Pulmonary artery endothelial cell (primary cell): ENCODE data around the gene KRT5. TPM values are rescaled to one million over a fixed set of nuclear protein-coding genes. Genes with fewer than 3 reads are reported as not detected.

Experiments used
- DNase-seq: peaks from one replicate; pipeline ENCODE4 v3.0.0-alpha.2; 2011; ENCODE audit warnings: low read depth, low spot score
- total RNA-seq: library from RNA; depleted of rRNA; stranded (reverse); fragments of >200 nt; gene quantifications from 2 replicates; pipeline ENCODE4 v1.2.3, GENCODE V29; 2014

The KRT5 gene
- total RNA-seq, 1 donor from 2014 or later = 0.66 TPM

DNA sequence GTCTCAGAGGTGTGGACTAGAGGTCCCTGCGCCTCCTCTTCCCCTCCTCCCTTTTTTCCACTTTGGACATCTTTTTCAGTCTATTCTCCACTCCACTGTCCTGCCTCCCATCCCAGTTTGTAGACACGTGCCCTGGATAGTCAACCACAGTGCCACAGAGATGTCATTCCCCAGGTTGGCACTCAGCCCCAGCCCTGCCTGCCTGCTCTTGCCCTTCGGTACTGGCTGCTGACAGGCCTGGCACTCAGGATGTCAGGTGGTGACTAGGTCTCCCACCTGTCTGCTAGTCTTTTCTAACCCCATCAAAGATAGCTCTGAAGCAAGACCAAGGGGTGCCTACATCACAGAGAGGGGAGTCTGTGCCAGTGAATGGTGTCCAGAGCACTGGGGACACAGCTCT, 16.9 kb upstream of the KRT5 start:
- DNase-seq = no peak

DNA sequence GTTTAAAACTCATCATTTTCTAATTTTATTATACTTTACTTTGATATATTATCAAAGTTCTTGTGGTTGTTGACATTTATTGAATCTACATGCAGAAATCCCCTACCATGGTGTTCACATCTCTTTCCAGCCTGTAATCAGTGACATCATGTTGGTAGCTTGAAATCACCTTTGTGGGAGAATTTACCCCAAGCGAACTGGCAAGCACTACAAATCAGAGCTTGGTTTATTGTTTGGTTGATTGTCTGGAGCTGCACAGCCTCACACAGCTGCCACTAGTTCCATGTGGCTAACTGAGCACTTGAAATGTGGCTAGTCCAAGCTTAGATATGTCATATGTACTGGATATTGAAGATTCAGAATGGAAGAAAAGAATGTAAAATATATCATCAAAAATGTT, 15.4 kb upstream of the KRT5 start:
- DNase-seq = no peak

DNA sequence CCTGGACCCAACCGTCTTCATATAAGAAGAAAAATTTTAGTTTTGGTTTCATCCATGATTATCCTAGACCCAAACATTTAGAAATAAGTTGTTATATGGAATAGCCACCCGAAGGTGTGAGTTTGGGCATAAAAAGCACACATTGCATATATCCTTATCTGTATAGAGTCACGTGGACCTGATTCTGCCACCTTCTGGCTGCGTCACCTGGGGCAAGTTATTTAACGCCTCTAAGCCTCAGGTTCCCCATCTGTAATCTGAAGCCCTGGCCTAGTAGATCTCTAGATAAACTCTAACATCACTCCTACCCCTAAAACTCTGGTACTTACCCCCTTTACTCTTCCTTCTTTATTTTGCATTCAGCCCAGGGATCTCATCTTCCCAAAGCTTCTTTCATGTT, 14.3 kb upstream of the KRT5 start:
- DNase-seq = no peak

DNA sequence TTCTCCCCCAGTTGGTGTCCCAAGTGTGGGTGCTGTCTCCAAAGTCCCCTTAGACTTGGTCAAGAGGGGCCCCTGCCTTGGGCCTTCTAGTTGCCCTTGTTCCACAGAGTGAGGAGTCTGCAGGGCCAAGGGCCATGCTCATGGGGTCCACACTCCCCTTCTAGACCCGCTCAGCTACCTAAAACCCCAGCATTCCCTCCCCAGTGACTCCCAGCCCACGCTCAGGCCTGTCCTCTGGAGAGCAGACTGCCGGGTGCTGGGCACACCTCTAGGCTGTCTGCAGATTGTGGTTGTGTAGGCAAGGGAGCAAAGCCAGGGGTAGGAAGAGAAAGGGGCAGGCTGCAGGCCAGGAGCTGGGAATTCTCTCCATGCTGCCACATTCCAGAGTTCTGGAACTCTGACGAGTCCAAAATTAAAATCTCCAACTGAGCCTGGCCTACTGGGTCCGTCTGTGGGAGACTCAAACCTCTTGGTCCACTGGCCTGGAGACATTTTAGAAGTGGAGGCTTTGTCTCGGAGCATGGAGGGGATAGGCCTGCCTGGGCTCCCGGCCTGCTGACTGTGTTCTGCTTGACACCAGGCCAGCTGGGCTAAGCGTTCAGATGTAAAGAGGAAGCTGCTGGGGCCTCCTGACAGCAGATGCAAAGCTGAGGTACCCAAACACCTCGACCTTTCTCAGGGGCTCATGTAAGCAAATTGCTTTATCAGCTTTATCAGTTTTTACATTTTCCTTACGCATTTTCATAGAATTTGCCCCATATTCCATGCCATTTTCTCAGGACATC, 13.7 kb upstream of the KRT5 start:
- DNase-seq = no peak

DNA sequence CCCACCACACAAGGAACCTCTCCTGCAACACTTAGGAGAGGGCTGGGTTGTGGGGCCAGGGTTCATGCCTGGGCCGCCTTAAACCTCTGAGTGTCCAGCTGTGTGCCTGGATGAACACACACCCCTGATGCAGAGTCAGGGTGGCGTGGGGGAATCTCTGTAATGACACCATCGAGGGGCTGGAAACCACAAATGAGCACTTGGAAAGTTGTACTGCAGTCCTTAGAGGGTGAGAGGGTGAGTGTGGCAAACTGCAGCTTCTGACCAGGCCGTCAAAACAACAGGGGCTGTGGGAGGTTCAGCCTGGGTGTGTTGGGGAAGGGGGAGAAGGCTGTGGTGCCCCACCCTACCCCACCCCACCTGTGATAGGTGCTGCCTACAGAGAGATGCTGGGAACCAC, 12.4 kb upstream of the KRT5 start:
- DNase-seq = no peak

DNA sequence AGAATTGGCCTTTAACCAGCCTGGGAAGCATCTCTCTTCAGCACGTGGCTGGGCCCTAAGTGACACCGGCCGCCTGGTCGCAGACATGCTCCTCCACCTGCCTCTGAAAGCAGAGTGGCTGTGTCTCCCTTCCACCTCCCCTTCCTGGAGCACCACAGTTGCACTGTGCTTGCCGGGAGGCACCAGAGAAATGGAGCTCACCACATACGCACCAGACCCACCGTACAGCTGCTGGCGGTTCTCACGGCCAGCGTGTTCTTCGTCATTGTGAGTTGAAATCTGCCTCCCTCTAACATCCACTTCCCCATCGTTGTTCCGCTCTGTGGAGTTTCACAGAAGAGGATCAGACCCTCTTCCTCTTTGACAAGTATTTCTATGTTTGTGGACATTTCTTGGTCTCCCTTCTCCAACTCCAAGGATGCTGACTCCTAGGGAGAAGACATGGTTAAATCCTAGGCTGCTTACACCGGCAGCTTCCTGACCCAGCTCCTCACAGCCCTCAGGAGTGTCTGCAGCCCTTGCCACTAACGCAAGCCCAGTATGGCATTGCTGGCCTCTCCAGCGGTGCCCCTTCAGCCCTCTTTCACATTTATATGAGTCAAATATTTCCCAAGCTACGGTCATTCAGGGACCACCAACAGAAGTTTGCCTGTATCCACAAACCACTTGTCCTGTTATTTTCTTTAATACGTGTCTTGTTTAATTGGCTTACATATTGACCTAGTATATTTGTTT, 11.5 kb upstream of the KRT5 start:
- no peak for DNase-seq

DNA sequence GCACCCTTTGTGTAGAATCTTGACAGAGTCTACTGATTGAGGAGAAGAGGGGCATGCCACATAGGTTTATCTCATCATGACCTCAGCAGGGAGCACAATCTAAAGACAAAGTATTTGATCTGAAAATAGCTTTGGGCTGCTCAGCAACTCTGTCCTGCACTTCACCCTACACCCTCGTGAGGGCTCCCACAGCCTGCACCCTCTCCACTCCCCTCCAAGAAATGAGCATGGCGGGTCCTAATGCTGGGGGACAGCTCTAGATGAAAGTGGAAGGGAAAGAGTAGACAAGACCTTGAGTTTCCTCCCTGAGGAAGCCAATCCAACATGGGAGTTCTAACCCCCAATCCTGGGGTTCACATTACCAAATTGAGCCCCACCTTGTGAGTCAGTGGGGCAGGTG, 10.7 kb upstream of the KRT5 start:
- DNase-seq = no peak

DNA sequence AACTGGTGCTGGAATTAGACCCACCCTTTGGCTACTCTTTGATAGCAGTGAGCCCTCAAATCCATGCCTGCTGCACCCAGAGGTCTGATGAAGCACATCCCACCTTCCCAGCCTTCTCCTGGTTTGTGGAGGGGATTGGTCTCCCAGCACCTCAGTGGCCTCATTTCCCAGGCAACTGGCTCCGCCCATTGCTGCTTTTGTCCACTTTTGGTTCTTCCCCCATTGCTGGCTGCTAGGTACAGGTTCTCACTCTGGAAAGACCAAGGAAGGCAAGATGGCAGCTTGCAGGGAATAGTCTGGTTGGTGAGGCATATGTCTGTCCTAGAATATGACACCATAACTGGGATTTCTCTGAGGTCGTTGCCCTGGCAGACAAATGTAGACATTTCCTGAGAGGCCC, 10.2 kb upstream of the KRT5 start:
- DNase-seq = no peak

DNA sequence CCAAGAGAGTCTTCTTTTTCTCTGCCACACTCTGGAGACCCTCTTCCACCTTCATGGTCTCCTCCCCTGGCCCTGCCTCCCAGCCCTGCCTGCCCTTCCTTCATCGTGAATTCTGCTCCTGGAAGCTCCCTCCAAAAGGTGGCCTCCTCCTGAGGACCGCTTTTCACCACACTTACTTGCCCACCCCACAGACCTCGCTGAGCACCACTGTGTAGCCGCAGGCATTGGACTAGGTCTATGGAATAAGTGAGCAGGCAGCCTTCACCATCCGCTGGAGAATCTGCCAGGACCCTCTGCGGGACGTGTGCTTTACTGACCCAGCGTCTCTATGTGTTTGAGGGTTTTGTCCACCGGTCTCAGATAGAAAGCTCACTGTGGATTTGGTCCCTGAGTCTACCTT, 9.7 kb upstream of the KRT5 start:
- DNase-seq = no peak

DNA sequence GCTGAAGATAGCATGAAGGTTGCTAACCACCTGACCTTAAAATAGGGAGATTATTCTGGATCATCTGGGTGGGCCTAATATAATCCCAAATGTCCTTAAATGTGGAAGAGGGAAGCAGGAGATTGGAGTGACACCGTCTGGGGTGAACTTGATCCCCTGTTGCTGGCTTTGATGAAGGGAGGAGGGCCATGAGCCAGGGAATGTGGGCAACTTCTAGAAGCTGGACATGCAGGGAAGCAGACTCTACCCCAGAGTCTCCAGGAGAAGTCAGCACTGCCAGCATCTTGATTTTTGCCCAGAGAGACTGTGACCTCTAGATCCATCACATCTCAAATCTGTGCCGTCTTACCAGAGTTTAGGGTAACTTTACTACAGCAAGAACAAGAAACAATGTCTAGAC, 9.2 kb upstream of the KRT5 start:
- no peak for DNase-seq

DNA sequence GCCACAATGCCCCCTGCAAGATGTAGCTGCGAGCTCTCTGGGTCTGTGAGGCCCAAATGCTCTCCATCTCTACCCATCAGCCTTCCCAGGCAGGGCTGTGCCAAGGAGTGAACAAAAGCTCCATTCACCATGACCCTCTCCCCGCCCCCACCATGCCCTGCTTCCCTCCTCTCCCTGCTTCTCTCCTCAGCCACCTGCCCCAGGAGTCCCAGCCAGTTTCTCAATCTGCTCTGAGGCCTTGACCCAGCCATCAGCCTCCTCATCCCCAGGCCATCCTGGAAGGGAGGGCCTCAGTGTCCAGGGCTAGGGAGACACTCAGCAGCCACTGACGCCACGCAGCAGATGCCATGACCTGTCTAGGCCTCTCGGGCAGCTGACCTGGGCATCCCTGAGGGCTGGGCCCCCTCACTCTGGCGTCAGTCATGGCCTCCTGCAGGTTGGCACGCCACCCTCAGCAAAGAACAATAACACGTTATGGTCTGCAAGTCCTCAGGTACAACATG, 8.5 kb upstream of the KRT5 start:
- no peak for DNase-seq

DNA sequence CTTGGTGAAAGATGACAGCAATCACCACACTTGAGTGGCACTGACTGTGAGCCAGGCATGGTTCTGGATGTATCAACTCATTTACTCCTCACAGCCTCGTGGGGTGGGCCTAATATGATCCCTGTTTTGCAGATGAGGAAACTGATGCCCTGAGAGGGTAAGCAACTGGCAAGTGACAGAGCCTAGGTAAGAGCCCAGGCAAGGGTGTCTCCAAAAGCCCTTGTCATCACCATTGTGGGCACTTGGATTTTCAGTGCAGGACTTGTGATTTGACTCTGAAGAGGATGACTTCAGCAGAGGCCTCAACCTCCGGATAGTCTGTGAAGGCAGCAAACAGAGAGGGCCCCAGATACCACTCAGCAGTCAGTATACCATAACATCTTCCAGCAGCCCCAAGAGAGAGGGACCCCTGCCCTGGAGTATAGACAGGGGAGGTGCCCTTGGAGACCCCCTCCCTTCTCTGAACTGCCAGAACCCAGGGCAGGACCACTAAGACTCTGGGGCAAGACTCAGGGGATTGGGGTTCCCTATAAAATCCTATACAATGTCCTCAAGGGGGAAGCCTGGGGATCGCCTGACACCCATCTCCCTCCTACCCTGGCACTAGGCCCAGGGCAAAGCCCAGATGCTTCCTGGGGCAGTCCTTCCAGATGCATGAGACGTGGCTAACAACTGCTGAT, 7.1 kb upstream of the KRT5 start:
- no peak for DNase-seq

DNA sequence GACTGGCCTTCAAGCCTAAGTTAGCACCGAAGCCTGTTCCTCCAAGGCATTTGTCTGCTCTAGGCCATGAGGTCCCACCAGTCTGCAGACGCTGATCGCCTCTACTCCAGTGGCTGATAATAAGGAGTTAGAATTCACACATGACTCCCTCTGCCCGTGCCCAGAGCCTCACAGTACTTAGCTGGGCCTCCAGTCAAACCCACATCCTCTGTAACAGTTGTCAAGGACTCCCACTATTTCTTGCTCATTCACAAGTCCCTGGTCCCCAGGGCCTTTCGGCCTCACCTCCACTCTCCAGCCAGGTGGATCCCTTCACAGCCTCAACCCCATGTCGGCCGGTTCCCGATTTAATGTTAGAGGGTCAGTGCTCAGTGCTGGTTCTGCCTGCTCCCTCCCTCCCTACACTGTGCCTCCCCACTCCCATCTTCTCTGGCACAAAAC, 6.3 kb upstream of the KRT5 start:
- DNase-seq = no peak

DNA sequence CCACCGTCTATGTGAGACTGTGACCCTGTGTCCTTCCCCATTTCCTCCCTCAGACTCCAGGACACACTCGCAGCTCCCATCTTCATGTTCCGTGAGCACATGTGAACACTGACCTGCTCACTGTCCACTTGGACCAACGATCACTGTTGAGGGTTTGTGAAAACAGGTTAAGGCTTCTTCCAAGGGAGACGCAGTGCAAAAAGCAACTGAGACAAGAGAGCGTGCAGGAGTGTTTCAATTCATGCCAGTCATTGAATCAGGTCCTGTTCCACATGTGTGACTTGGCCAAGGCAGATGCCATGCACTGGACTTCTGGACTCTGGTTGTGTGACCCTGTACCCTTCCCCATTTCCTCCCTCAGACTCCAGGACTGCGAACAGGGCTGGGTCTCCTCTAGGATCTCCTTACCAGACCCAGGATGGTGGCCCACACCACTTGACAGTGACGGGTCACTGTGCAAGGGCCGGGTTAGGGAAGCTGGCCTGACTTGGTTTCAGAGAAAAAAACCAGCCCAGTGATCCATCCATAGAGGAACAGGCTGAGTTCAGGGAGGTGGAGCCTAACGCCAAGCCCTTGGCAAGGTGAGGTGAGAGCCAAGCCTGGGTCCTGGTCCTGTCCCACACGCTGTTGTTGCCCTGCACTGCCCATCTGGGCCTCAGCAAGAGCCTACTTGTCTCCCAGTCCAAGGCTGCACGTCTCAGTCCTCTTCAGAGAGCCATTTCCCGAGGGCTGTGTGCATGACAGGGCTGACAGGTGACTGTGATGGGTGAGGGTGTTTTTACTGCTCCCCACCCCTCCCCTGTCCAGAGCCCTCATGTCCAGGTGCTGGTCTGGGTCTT, 5.7 kb upstream of the KRT5 start:
- DNase-seq = no peak

DNA sequence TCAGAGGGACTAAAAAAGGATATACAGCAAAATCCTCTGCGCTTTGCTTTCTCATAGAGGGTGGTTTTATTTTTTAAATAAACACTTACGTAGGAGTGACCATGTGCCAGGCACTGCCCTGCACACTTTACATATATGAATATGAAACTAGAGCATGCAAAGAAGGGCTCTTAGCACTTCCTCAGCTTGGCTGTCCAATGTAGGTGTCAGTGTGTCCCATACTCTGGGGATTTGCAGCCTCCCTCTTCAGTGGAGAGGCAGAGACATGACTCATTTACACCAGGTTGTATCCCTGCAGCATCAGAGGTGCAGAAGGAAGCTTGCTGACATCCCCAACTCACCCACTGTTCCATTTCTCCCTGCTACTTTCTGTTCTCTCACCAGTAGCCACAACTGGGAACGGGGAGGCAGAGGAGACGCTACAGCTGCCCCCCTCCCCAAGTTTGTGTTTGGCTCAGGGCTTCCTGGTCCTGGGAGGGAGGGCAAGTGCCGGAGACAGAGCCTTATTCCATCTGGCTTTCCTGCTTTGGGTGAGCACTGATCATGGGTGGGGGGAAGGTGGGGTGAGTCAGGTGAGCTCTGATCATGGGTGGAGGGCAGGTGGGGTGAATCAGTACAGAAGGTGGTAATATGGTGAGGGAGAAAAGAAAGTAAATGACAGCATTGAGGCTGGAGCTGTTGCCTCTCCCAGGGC, 4.9 kb upstream of the KRT5 start:
- DNase-seq = no peak

DNA sequence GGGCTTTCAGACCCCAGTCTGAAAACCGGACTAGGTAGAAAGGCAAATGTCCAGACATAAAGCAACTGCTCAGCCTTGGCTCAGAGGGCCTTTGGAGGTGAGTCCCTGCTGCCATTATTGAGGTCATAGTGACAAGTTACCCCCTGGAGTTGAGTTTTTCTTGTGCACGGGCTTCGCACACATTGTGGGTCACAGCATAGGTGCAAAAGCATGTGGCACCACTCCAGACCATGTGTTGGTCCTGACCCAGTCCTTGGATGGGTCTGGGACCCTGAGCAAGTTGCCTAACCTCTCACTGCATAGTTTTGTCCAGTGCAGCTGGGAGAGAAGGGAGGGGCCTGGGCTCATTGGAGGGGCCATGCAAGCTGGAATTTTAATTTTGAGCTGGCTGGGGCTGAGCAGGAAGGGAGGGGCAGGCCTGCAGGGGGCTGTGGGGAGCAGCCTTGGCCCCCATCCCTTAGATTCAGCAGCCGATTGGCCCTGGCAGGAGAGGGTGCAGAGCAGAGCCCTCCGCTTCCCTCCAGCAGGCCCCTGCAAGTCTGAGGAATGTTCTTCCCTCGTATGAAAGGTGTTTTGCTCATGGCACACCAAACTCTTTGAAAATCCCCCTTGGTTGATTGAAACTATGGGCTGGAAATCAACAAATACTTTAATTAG, 4.2 kb upstream of the KRT5 start:
- DNase-seq = no peak

DNA sequence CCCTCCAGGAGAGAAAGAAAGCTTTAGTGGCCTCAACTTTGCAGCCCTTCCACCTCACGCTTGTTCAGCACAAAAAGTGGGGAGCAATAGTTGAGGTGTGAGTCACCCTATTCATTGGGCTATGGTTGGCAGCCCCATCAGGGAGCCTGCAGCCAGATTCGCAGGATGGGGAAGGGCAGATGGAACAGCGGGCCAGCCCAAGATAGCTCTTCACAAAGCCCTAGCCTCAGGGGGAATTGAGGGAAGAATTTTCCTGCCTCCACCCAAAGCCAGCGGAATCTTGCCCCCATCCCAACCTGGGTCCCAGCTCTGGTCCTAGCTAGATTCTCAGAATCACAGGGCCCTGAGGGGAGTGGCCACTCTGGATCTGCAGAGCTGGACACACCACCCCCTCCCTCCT, 3.6 kb upstream of the KRT5 start:
- no peak for DNase-seq

DNA sequence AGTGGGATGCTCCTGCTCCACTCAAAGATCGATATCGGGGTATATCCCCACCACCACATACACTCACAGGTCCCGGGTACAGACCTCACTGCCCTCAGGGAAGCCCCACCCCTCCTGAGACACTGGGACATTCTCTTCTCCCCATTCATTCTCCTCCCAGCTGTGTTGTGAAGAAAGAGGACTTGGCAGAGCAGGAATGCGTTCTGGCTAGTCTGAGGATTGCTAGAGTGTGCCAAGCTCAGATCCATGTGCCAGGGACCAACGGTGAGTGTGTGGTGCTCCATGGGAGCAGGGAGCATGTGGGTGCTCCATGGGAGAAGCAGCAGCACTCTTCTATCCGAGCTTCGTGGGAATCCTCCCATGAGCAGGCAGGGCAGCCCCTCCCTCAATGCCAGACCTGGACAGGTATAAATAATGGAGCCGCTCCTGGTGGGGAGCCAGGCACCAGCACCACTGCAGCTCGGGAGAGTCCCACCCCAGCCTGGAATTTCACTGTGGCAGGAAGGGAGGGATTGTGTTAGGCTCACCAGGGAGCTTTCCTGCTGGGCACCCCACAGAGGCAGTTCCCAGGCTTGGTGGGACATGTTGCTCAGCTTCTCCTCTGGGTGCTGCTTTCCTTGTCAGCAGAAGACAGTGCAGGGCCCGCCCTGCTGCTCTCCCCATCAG, 2.3 kb upstream of the KRT5 start:
- DNase-seq = no peak

DNA sequence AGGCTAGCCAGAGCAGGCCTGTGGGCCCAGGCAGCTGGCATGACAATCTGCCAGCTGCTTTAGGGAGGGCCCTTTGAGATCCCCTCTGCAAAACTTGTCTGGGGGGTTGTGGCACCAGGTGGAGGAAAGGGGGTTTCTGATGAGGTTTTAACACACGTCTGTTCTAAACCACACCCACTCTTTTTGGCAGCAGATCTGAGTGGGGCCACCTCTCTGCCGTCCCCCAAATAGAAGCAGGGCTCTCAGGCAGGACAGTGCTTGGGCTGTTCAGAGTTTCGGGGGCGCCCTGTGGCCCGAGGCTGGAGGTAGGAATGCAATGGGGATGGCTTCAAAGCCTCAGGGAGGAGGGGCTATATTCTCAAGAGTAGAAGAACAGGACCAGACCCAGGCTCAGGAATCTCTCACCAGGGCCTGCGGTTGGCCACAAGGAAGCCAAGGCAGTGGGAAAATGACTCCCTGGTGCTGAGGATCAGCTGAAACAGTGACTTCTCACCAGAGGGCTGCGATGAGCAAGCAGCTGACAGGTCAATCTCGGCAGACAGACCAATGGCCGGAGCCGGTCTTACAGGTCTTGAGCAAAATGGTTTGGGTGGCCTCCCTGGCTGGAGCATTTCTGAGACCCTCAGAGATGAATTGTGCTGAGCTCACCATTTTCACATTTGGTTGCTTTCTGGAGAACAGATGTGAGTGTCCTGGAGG, 1.5 kb upstream of the KRT5 start:
- DNase-seq = no peak
